PFSK-1 (cell line): ENCODE measurements around the gene HLA-C.

Source experiments
- POLR2AphosphoS5 ChIP-seq: IDR thresholded peaks from 2 replicates; pipeline ENCODE4 v1.6.1; 2012; ENCODE audit warnings: low read depth, mild to moderate bottlenecking, control low read depth, low read length, moderate library complexity
- TF ChIP-seq, protein P1 (sequence below), 2 experiments: IDR thresholded peaks; 2 replicates each; pipeline versions ENCODE4 v1.6.1 to v1.8.0; 2011 to 2012; ENCODE audit warnings: low read depth in 2 of 2, low read length in 2 of 2, control low read depth in 1 of 2, inconsistent platforms in 1 of 2, mild to moderate bottlenecking in 1 of 2, moderate library complexity in 1 of 2; ENCODE audit not compliant: insufficient read depth in 1 of 2

GRCh38 chr6:31227143-31227542 is 44.7 kb downstream of the HLA-C start:
- TF ChIP-seq, protein P1, sequence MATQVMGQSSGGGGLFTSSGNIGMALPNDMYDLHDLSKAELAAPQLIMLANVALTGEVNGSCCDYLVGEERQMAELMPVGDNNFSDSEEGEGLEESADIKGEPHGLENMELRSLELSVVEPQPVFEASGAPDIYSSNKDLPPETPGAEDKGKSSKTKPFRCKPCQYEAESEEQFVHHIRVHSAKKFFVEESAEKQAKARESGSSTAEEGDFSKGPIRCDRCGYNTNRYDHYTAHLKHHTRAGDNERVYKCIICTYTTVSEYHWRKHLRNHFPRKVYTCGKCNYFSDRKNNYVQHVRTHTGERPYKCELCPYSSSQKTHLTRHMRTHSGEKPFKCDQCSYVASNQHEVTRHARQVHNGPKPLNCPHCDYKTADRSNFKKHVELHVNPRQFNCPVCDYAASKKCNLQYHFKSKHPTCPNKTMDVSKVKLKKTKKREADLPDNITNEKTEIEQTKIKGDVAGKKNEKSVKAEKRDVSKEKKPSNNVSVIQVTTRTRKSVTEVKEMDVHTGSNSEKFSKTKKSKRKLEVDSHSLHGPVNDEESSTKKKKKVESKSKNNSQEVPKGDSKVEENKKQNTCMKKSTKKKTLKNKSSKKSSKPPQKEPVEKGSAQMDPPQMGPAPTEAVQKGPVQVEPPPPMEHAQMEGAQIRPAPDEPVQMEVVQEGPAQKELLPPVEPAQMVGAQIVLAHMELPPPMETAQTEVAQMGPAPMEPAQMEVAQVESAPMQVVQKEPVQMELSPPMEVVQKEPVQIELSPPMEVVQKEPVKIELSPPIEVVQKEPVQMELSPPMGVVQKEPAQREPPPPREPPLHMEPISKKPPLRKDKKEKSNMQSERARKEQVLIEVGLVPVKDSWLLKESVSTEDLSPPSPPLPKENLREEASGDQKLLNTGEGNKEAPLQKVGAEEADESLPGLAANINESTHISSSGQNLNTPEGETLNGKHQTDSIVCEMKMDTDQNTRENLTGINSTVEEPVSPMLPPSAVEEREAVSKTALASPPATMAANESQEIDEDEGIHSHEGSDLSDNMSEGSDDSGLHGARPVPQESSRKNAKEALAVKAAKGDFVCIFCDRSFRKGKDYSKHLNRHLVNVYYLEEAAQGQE (IDR thresholded peaks at IDR 0.05; ENCODE audit: insufficient read depth in 1 of 2, low read depth in 2 of 2, low read length in 2 of 2): no peak
- TF ChIP-seq POLR2AphosphoS5: no peak
